HepG2 (cell line): ENCODE results near the gene EPS8. TPM values are rescaled to one million over a fixed set of nuclear protein-coding genes. Genes with fewer than 3 reads are reported as not detected.

ENCODE experiments used
- ETS1 ChIP-seq: sonication (generic); formaldehyde crosslinking; IDR thresholded peaks from 2 replicates; pipeline ENCODE4 v1.4.0; 2020; ENCODE audit warnings: missing genetic modification reagents
- FOXJ3 ChIP-seq: sonication (generic); formaldehyde crosslinking; IDR thresholded peaks from 2 replicates; pipeline ENCODE4 v1.4.0; 2020; ENCODE audit warnings: missing genetic modification reagents, mild to moderate bottlenecking, borderline replicate concordance
- GATAD2A ChIP-seq: IDR thresholded peaks from 2 replicates; pipeline ENCODE4 v1.6.1; 2016
- HMG20B ChIP-seq: conservative IDR thresholded peaks from 2 replicates; pipeline ENCODE4 v1.6.1; 2016; ENCODE audit warnings: missing genetic modification reagents, missing compliant biosample characterization
- HNRNPK ChIP-seq: fragments of 200-400 bp; formaldehyde crosslinking; IDR thresholded peaks from 2 replicates; pipeline ENCODE4 v1.6.1; 2018; ENCODE audit warnings: low read length, low read depth, moderate library complexity, mild to moderate bottlenecking; ENCODE audit not compliant: poor library complexity, severe bottlenecking
- IRF2 ChIP-seq: IDR thresholded peaks from 2 replicates; pipeline ENCODE4 v1.6.1; 2018; ENCODE audit warnings: missing genetic modification reagents, missing compliant biosample characterization
- NFKBIZ ChIP-seq: IDR thresholded peaks from 2 replicates; pipeline ENCODE4 v1.6.1; 2018; ENCODE audit warnings: missing genetic modification reagents, missing compliant biosample characterization
- PAXIP1 ChIP-seq: sonication (generic); formaldehyde crosslinking; conservative IDR thresholded peaks from 2 replicates; pipeline ENCODE4 v1.4.0; 2020; ENCODE audit warnings: mild to moderate bottlenecking, missing genetic modification reagents, moderate library complexity
- RELA ChIP-seq: sonication (generic); formaldehyde crosslinking; IDR thresholded peaks from 2 replicates; pipeline ENCODE4 v1.4.0; 2020; ENCODE audit warnings: missing genetic modification reagents
- RORA ChIP-seq: sonication (generic); formaldehyde crosslinking; IDR thresholded peaks from 2 replicates; pipeline ENCODE4 v1.5.0; 2020; ENCODE audit warnings: mild to moderate bottlenecking, missing genetic modification reagents, moderate library complexity
- SAFB2 ChIP-seq: sonication (generic); formaldehyde crosslinking; IDR thresholded peaks from 2 replicates; pipeline ENCODE4 v1.5.1; 2020; ENCODE audit warnings: missing genetic modification reagents, low read depth, mild to moderate bottlenecking, borderline replicate concordance
- ZNF20 ChIP-seq: sonication (generic); formaldehyde crosslinking; IDR thresholded peaks from 2 replicates; pipeline ENCODE4 v1.4.0; 2020; ENCODE audit warnings: mild to moderate bottlenecking, moderate library complexity, missing genetic modification reagents
- ZNF318 ChIP-seq: sonication (generic); formaldehyde crosslinking; IDR thresholded peaks from 2 replicates; pipeline ENCODE4 v1.4.0; 2020; ENCODE audit warnings: mild to moderate bottlenecking, missing genetic modification reagents
- ZNF451 ChIP-seq: sonication (generic); formaldehyde crosslinking; IDR thresholded peaks from 2 replicates; pipeline ENCODE4 v1.5.0; 2020; ENCODE audit warnings: mild to moderate bottlenecking, missing genetic modification reagents
- ZNF484 ChIP-seq: sonication (generic); formaldehyde crosslinking; IDR thresholded peaks from 2 replicates; pipeline ENCODE4 v1.5.1; 2020; ENCODE audit warnings: mild to moderate bottlenecking, low read depth, missing genetic modification reagents, borderline replicate concordance
- polyA plus RNA-seq, 8 experiments: library from polyadenylated mRNA; depleted of rRNA in 3 of 8; stranded (reverse) in 7 of 8; unstranded in 1 of 8; fragments of >200 nt; fragmentation: Illumina TruSeq in 4 of 8; extraction: Trizol in 4 of 8; gene quantifications; 2 replicates each; pipeline versions ENCODE4 v1.2.1 to v1.2.3, GENCODE V29; 2011 to 2016; ENCODE audit warnings: low read depth in 4 of 8, missing spikeins in 1 of 8, mixed read lengths in 1 of 8; ENCODE audit not compliant: insufficient read depth in 1 of 8
- total RNA-seq, 5 experiments: library from RNA; depleted of rRNA; stranded (reverse); fragments of >200 nt; fragmentation: Illumina TruSeq; extraction: Trizol; gene quantifications; 2 replicates each; pipeline ENCODE4 v1.2.3, GENCODE V29; 2016; ENCODE audit warnings: low read depth in 1 of 5

The EPS8 gene
- total and polyA plus RNA-seq, 2 of the 13 experiments (the other 11 are each of a cell fraction or from before 2014, with no cell fraction given), result 37.1 to 43.4 TPM

- TF ChIP-seq PAXIP1 (CRISPR knock-in tag) (peak; percentile 68), HMG20B (CRISPR knock-in tag) (peak; percentile 28; the same call in 1 of the 2 replicates), ZNF20 (CRISPR knock-in tag) (peak; percentile 89), RORA (CRISPR knock-in tag) (peak; percentile 61; the same call in 1 of the 2 replicates), ZNF318 (CRISPR knock-in tag) (no peak), ZNF484 (no peak), NFKBIZ (CRISPR knock-in tag) (peak; percentile 16; the same call in 1 of the 2 replicates), ZNF451 (CRISPR knock-in tag) (peak; percentile 83), HNRNPK (peak; percentile 84), GATAD2A (CRISPR knock-in tag) (peak; percentile 53), SAFB2 (peak; percentile 88), ETS1 (CRISPR knock-in tag) (0 out of 2 replicates have a peak, but pooled peaks have one; percentile 29), IRF2 (peak; percentile 54; the same call in 1 of the 2 replicates), RELA (0 out of 2 replicates have a peak, but pooled peaks have one; percentile 56), FOXJ3 (CRISPR knock-in tag) (peak; percentile 78; the same call in 1 of the 2 replicates)
Observed at GRCh38 chr12:15789220-15790171, at the start of gene EPS8 (continued).
